Smooth muscle cell (in vitro differentiated cells): ENCODE data around the gene MLIP. TPM values are rescaled to one million over a fixed set of nuclear protein-coding genes. Genes with fewer than 3 reads are reported as not detected.
A peak's percentile ranks its signal among the peaks of the same experiment; 100 is the strongest.

Source experiments
- DNase-seq: peaks from one replicate; lab custom pipeline; 2025; ENCODE audit not compliant: unreplicated experiment; lab: John Stamatoyannopoulos, UW
- H2AFZ ChIP-seq: fragments of 200-600 bp; sonication (generic); 2 replicates; pipeline ENCODE4 v1.6.0; 2016; ENCODE audit warnings: antibody characterized with exemption, low read depth, mild to moderate bottlenecking
- H3F3A ChIP-seq: fragments of 200-600 bp; sonication (generic); 2 replicates; pipeline ENCODE4 v1.6.0; 2017; ENCODE audit warnings: antibody characterized with exemption, low read depth
- H3K27ac ChIP-seq: fragments of 200-600 bp; sonication (generic); 2 replicates; pipeline ENCODE4 v1.5.1; 2016; ENCODE audit warnings: low read depth, mild to moderate bottlenecking
- H3K27me3 ChIP-seq: fragments of 200-600 bp; sonication (generic); 2 replicates; pipeline ENCODE4 v1.6.1; 2016; ENCODE audit warnings: low read depth, mild to moderate bottlenecking
- H3K36me3 ChIP-seq: fragments of 200-600 bp; sonication (generic); 2 replicates; pipeline ENCODE4 v1.5.1; 2016; ENCODE audit warnings: low read depth
- H3K4me1 ChIP-seq: fragments of 200-600 bp; sonication (generic); 2 replicates; pipeline ENCODE4 v1.5.1; 2016; ENCODE audit warnings: low read depth
- H3K4me2 ChIP-seq: fragments of 200-600 bp; sonication (generic); 2 replicates; pipeline ENCODE4 v1.6.0; 2016; ENCODE audit warnings: mild to moderate bottlenecking
- H3K4me3 ChIP-seq: fragments of 200-600 bp; sonication (generic); 2 replicates; pipeline ENCODE4 v1.5.1; 2016; ENCODE audit warnings: mild to moderate bottlenecking
- H3K79me2 ChIP-seq: fragments of 200-600 bp; sonication (generic); 2 replicates; pipeline ENCODE4 v1.6.0; 2016; ENCODE audit warnings: low read depth, mild to moderate bottlenecking
- H3K9ac ChIP-seq: fragments of 200-600 bp; sonication (generic); 2 replicates; pipeline ENCODE4 v1.6.0; 2016; ENCODE audit warnings: low read depth
- H3K9me3 ChIP-seq: fragments of 200-600 bp; sonication (generic); replicated peaks from 2 replicates; pipeline ENCODE4 v1.5.1; 2016; ENCODE audit warnings: low read depth
- H4K20me1 ChIP-seq: fragments of 200-600 bp; sonication (generic); 2 replicates; pipeline ENCODE4 v1.6.0; 2016; ENCODE audit warnings: low read depth
- CTCF ChIP-seq: fragments of 200-600 bp; sonication (generic); IDR thresholded peaks from 2 replicates; pipeline ENCODE4 v1.5.1; 2017; ENCODE audit warnings: borderline replicate concordance, mild to moderate bottlenecking, antibody characterized with exemption; ENCODE audit not compliant: insufficient read depth, poor library complexity, severe bottlenecking
- WGBS: methylation state at CpG from one replicate; pipeline ENCODE4 v1.1.7; 2016; ENCODE audit warnings: low lambda C conversion rate; 5-methylcytosine and 5-hydroxymethylcytosine counted together
- polyA plus RNA-seq: library from polyadenylated mRNA; unstranded; fragments of >200 nt; fragmentation: Nextera tagmentation; extraction: Ambion mirVana; gene quantifications from 2 replicates; pipeline ENCODE4 v1.2.1, GENCODE V29; 2016
- total RNA-seq: library from RNA; depleted of rRNA; stranded (reverse); fragments of >200 nt; gene quantifications from 2 replicates; pipeline ENCODE4 v1.2.3, GENCODE V29; 2014

Gene MLIP
- total and polyA plus RNA-seq, 2 experiments from 2014 or later = not detected

- Histone ChIP-seq H3K36me3 (no peaks in the 10 kb centered on the region), H3K4me3 (no peak overlapping the region), H3F3A (no peaks in the 10 kb centered on the region), H2AFZ (no peak overlapping the region), H3K9me3 (no peaks in the 10 kb centered on the region), H3K4me1 (no peaks in the 10 kb centered on the region), H3K27ac (no peak overlapping the region), H4K20me1 (no peaks in the 10 kb centered on the region), H3K27me3 (no peaks in the 10 kb centered on the region), H3K79me2 (no peaks in the 10 kb centered on the region), H3K9ac (no peak overlapping the region), H3K4me2 (no peak overlapping the region)
- WGBS = 56% methylated on average over 2 of the region's 2 CpGs
- DNase-seq = no peak
- no peak for TF ChIP-seq CTCF
Observed at GRCh38 chr6:54234539-54234938, 123.3 kb downstream of the MLIP start.

GRCh38 chr6:54236984-54237383 lies 125.7 kb downstream of the MLIP start:
- Histone ChIP-seq H3K27ac (no peak overlapping the region), H4K20me1 (no peaks in the 10 kb centered on the region), H3K9ac (no peak overlapping the region), H3K4me1 (no peaks in the 10 kb centered on the region), H3K36me3 (no peaks in the 10 kb centered on the region), H3K27me3 (no peaks in the 10 kb centered on the region), H3K4me2 (no peak overlapping the region), H2AFZ (no peak overlapping the region), H3K4me3 (no peak overlapping the region), H3K79me2 (no peaks in the 10 kb centered on the region), H3F3A (no peaks in the 10 kb centered on the region), H3K9me3 (no peaks in the 10 kb centered on the region)
- WGBS = 69% methylated on average over 2 of the region's 2 CpGs
- DNase-seq = no peak
- no peak for TF ChIP-seq CTCF

- Histone ChIP-seq H4K20me1 (no peaks in the 10 kb centered on the region), H3K36me3 (no peaks in the 10 kb centered on the region), H3K4me1 (no peaks in the 10 kb centered on the region), H3K4me3 (no peak overlapping the region), H3K27me3 (no peaks in the 10 kb centered on the region), H2AFZ (peak overlapping the region; percentile 16), H3F3A (no peaks in the 10 kb centered on the region), H3K27ac (peak overlapping the region; percentile 7), H3K4me2 (peak overlapping the region; percentile 6), H3K9me3 (no peaks in the 10 kb centered on the region), H3K9ac (no peak overlapping the region), H3K79me2 (no peaks in the 10 kb centered on the region)
- WGBS = 25% methylated on average over 1 of the region's 1 CpG
- no peak for TF ChIP-seq CTCF
- no peak for DNase-seq
Observed at GRCh38 chr6:54238396-54238795, 127.2 kb downstream of the MLIP start.

GRCh38 chr6:54243699-54244098 lies 132.5 kb downstream of the MLIP start:
- no peaks in the 10 kb centered on the region for H3K9me3 ChIP-seq
- H3K27ac ChIP-seq = no peak overlapping the region
- WGBS = 82% methylated on average over 4 of the region's 4 CpGs

More at GRCh38 chr6:54243699-54244098, 132.5 kb downstream of the MLIP start:
- no peak for DNase-seq
- no peak overlapping the region for H2AFZ ChIP-seq
- no peaks in the 10 kb centered on the region for H3K4me1 ChIP-seq
- H3K27me3 ChIP-seq = no peaks in the 10 kb centered on the region
- no peak overlapping the region for H3K4me3 ChIP-seq
- H3K79me2 ChIP-seq = no peaks in the 10 kb centered on the region
- TF ChIP-seq CTCF = no peak
- no peaks in the 10 kb centered on the region for H3K36me3 ChIP-seq
- H3F3A ChIP-seq = no peaks in the 10 kb centered on the region
- no peak overlapping the region for H3K9ac ChIP-seq
- H4K20me1 ChIP-seq = no peaks in the 10 kb centered on the region
- H3K4me2 ChIP-seq = no peak overlapping the region
